ENCODE data around the gene DGKB.

- TF ChIP-seq RARB (CRISPR knock-in tag; IDR thresholded peaks at IDR 0.05): no peak
- TF ChIP-seq PATZ1 (CRISPR knock-in tag; IDR thresholded peaks at IDR 0.05; ENCODE audit: borderline replicate concordance): no peak
- TF ChIP-seq CSDC2 (CRISPR knock-in tag; IDR thresholded peaks at IDR 0.05): no peak
- TF ChIP-seq ZC3H10 (CRISPR knock-in tag; IDR thresholded peaks at IDR 0.05): no peak
- no peak for TF ChIP-seq ZFP30 (CRISPR knock-in tag; IDR thresholded peaks at IDR 0.05)
- TF ChIP-seq ZFP3 (CRISPR knock-in tag; IDR thresholded peaks at IDR 0.05): no peak
- TF ChIP-seq CREB5 (CRISPR knock-in tag; IDR thresholded peaks at IDR 0.05; ENCODE audit: low read depth): no peak
- TF ChIP-seq PPARA (CRISPR knock-in tag; IDR thresholded peaks at IDR 0.05; ENCODE audit: borderline replicate concordance): no peak
- no peak for TF ChIP-seq ISL1 (CRISPR knock-in tag; IDR thresholded peaks at IDR 0.05)
- TF ChIP-seq, protein P1, sequence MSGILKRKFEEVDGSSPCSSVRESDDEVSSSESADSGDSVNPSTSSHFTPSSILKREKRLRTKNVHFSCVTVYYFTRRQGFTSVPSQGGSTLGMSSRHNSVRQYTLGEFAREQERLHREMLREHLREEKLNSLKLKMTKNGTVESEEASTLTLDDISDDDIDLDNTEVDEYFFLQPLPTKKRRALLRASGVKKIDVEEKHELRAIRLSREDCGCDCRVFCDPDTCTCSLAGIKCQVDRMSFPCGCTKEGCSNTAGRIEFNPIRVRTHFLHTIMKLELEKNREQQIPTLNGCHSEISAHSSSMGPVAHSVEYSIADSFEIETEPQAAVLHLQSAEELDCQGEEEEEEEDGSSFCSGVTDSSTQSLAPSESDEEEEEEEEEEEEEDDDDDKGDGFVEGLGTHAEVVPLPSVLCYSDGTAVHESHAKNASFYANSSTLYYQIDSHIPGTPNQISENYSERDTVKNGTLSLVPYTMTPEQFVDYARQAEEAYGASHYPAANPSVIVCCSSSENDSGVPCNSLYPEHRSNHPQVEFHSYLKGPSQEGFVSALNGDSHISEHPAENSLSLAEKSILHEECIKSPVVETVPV (CRISPR knock-in tag; IDR thresholded peaks at IDR 0.05): no peak
- no peak for TF ChIP-seq TCF4 (CRISPR knock-in tag; IDR thresholded peaks at IDR 0.05; ENCODE audit: borderline replicate concordance)
- TF ChIP-seq TOX (CRISPR knock-in tag; IDR thresholded peaks at IDR 0.05; ENCODE audit: borderline replicate concordance): no peak
- TF ChIP-seq ZNF8 (CRISPR knock-in tag; IDR thresholded peaks at IDR 0.05): no peak
Observed at GRCh38 chr7:14177876-14178275, 724.7 kb downstream of the DGKB start.

Data from SK-N-SH treated with all-trans-retinoic acid at 6 μM for 48 hours (cell line).